ENCODE measurements around the gene BCDIN3D. TPM values are rescaled to one million over a fixed set of nuclear protein-coding genes. Genes with fewer than 3 reads are reported as not detected.

The BCDIN3D gene
- total RNA-seq, 1 donor from 2014 or later: 5.3 TPM

- H3K27ac Mint-ChIP-seq (ENCODE audit: unreplicated experiment): peak overlapping the region; percentile 14
- no peaks in the 10 kb centered on the region for H3K27me3 Mint-ChIP-seq (ENCODE audit: unreplicated experiment)
- no peak overlapping the region for H3K4me3 Mint-ChIP-seq (ENCODE audit: unreplicated experiment)
- no peaks in the 10 kb centered on the region for H3K9me3 Mint-ChIP-seq (ENCODE audit: unreplicated experiment)
- peaks cover 18% of the 10 kb centered on the region for H3K36me3 Mint-ChIP-seq (ENCODE audit: unreplicated experiment)
- no peak for TF ChIP-seq CTCF (IDR thresholded peaks at IDR 0.05)
- H3K4me1 Mint-ChIP-seq (ENCODE audit: unreplicated experiment): peaks cover 31% of the 10 kb centered on the region
- DNase-seq (ENCODE audit: extremely low spot score, unreplicated experiment): no peak
Measured at GRCh38 chr12:49806877-49807276, 36.0 kb downstream of the BCDIN3D start.

GRCh38 chr12:49806321-49806813 lies 36.5 kb downstream of the BCDIN3D start:
- no peaks in the 10 kb centered on the region for H3K9me3 Mint-ChIP-seq (ENCODE audit: unreplicated experiment)
- no peak for TF ChIP-seq CTCF (IDR thresholded peaks at IDR 0.05)
- peak overlapping the region; percentile 14 for H3K27ac Mint-ChIP-seq (ENCODE audit: unreplicated experiment)
- H3K27me3 Mint-ChIP-seq (ENCODE audit: unreplicated experiment): no peaks in the 10 kb centered on the region
- peaks cover 26% of the 10 kb centered on the region for H3K4me1 Mint-ChIP-seq (ENCODE audit: unreplicated experiment)
- H3K4me3 Mint-ChIP-seq (ENCODE audit: unreplicated experiment): no peak overlapping the region
- H3K36me3 Mint-ChIP-seq (ENCODE audit: unreplicated experiment): peaks cover 21% of the 10 kb centered on the region
- no peak for DNase-seq (ENCODE audit: extremely low spot score, unreplicated experiment)

- H3K36me3 Mint-ChIP-seq (ENCODE audit: unreplicated experiment): peaks cover 28% of the 10 kb centered on the region
- TF ChIP-seq CTCF (IDR thresholded peaks at IDR 0.05): no peak
- DNase-seq (ENCODE audit: extremely low spot score, unreplicated experiment): no peak
- H3K4me3 Mint-ChIP-seq (ENCODE audit: unreplicated experiment): no peak overlapping the region
- no peaks in the 10 kb centered on the region for H3K9me3 Mint-ChIP-seq (ENCODE audit: unreplicated experiment)
- peaks cover 24% of the 10 kb centered on the region for H3K4me1 Mint-ChIP-seq (ENCODE audit: unreplicated experiment)
- H3K27me3 Mint-ChIP-seq (ENCODE audit: unreplicated experiment): no peaks in the 10 kb centered on the region
- H3K27ac Mint-ChIP-seq (ENCODE audit: unreplicated experiment): no peak overlapping the region
Measured at GRCh38 chr12:49805409-49805808, 37.5 kb downstream of the BCDIN3D start.

- no peaks in the 10 kb centered on the region for H3K9me3 Mint-ChIP-seq (ENCODE audit: unreplicated experiment)
- no peak overlapping the region for H3K27ac Mint-ChIP-seq (ENCODE audit: unreplicated experiment)
- H3K4me3 Mint-ChIP-seq (ENCODE audit: unreplicated experiment): no peak overlapping the region
- TF ChIP-seq CTCF (IDR thresholded peaks at IDR 0.05): no peak
- no peaks in the 10 kb centered on the region for H3K27me3 Mint-ChIP-seq (ENCODE audit: unreplicated experiment)
- H3K4me1 Mint-ChIP-seq (ENCODE audit: unreplicated experiment): peaks cover 20% of the 10 kb centered on the region
- DNase-seq (ENCODE audit: extremely low spot score, unreplicated experiment): no peak
- H3K36me3 Mint-ChIP-seq (ENCODE audit: unreplicated experiment): peaks cover 33% of the 10 kb centered on the region
Measured at GRCh38 chr12:49804821-49805220, 38.1 kb downstream of the BCDIN3D start.

- DNase-seq (ENCODE audit: extremely low spot score, unreplicated experiment): no peak
- peaks cover 41% of the 10 kb centered on the region for H3K36me3 Mint-ChIP-seq (ENCODE audit: unreplicated experiment)
- no peak overlapping the region for H3K27ac Mint-ChIP-seq (ENCODE audit: unreplicated experiment)
- H3K4me3 Mint-ChIP-seq (ENCODE audit: unreplicated experiment): no peak overlapping the region
- TF ChIP-seq CTCF (IDR thresholded peaks at IDR 0.05): no peak
- no peaks in the 10 kb centered on the region for H3K9me3 Mint-ChIP-seq (ENCODE audit: unreplicated experiment)
- peaks cover 11% of the 10 kb centered on the region for H3K4me1 Mint-ChIP-seq (ENCODE audit: unreplicated experiment)
- H3K27me3 Mint-ChIP-seq (ENCODE audit: unreplicated experiment): no peaks in the 10 kb centered on the region
Measured at GRCh38 chr12:49803693-49804450, 39.0 kb downstream of the BCDIN3D start.
